K562 (cell line): ENCODE data around the gene YPEL3. TPM values are rescaled to one million over a fixed set of nuclear protein-coding genes. Genes with fewer than 3 reads are reported as not detected.

Experiments
- ATF7 ChIP-seq: fragments of 450-650 bp; IDR thresholded peaks from 2 replicates; pipeline ENCODE4 v1.7.1; 2014; ENCODE audit warnings: mild to moderate bottlenecking, moderate library complexity
- CC2D1A ChIP-seq: fragments of 450-650 bp; IDR thresholded peaks from 2 replicates; pipeline ENCODE4 v1.6.1; 2017; ENCODE audit warnings: mild to moderate bottlenecking
- DPF2 ChIP-seq: fragments of 450-650 bp; IDR thresholded peaks from 2 replicates; pipeline ENCODE4 v1.6.1; 2016
- ETS1 ChIP-seq: conservative IDR thresholded peaks from 2 replicates; pipeline ENCODE4 v1.6.1; 2011; ENCODE audit warnings: low read depth, mild to moderate bottlenecking, low read length; ENCODE audit not compliant: control insufficient read depth
- ETV1 ChIP-seq: fragments of 450-650 bp; conservative IDR thresholded peaks from 2 replicates; pipeline ENCODE4 v1.6.1; 2016; ENCODE audit warnings: missing genetic modification characterization, control low read depth, low read depth, missing compliant biosample characterization
- JUN ChIP-seq, 2 experiments: sonication (generic) in 1 of 2; formaldehyde crosslinking in 1 of 2; IDR thresholded peaks; 2 replicates each; pipeline versions ENCODE4 v1.6.1 to v1.8.0; 2012 to 2022; ENCODE audit warnings: borderline replicate concordance in 2 of 2, mild to moderate bottlenecking in 2 of 2, improper control_type of control experiment in 1 of 2, low read depth in 1 of 2, low read length in 1 of 2, missing genetic modification reagents in 1 of 2
- MCM5 ChIP-seq: fragments of 450-650 bp; IDR thresholded peaks from 2 replicates; pipeline ENCODE4 v1.6.1; 2016; ENCODE audit warnings: low read depth
- SAP30 ChIP-seq: fragments of 200-600 bp; sonication (generic); IDR thresholded peaks from 2 replicates; pipeline ENCODE4 v1.6.1; 2012; ENCODE audit warnings: borderline replicate concordance, low read depth, mild to moderate bottlenecking, moderate library complexity, low read length, control low read depth, inconsistent platforms; ENCODE audit not compliant: insufficient read depth, poor library complexity, severe bottlenecking
- SNIP1 ChIP-seq: fragments of 450-650 bp; IDR thresholded peaks from 2 replicates; pipeline ENCODE4 v1.7.1; 2017; ENCODE audit warnings: low read depth, mild to moderate bottlenecking
- TEAD1 ChIP-seq, 2 experiments: fragments of 450-650 bp in 1 of 2; sonication (generic) in 1 of 2; formaldehyde crosslinking; IDR thresholded peaks; 2 replicates each; pipeline versions ENCODE4 v1.4.0 to v1.8.0; 2020 to 2022; ENCODE audit warnings: mild to moderate bottlenecking in 2 of 2, missing genetic modification reagents in 1 of 2
- ZNF133 ChIP-seq: fragments of 250-450 bp; sonication (Bioruptor Pico); IDR thresholded peaks from 2 replicates; pipeline ENCODE4 v1.4.0; 2020; ENCODE audit warnings: mild to moderate bottlenecking
- ZNF143 ChIP-seq: sonication (generic); formaldehyde crosslinking; IDR thresholded peaks from 2 replicates; pipeline ENCODE4 v1.9.0; 2022; ENCODE audit warnings: mild to moderate bottlenecking, missing genetic modification reagents
- ZNF146 ChIP-seq: IDR thresholded peaks from one replicate; pipeline ENCODE4 v1.6.1; 2018; ENCODE audit warnings: missing compliant biosample characterization; ENCODE audit not compliant: unreplicated experiment
- ZNF165 ChIP-seq: fragments of 250-450 bp; sonication (Bioruptor Pico); IDR thresholded peaks from 2 replicates; pipeline ENCODE4 v1.4.0; 2020; ENCODE audit warnings: borderline replicate concordance
- ZNF507 ChIP-seq: conservative IDR thresholded peaks from 2 replicates; pipeline ENCODE4 v1.6.1; 2017; ENCODE audit warnings: missing genetic modification characterization, missing compliant biosample characterization
- polyA plus RNA-seq, 8 experiments: library from polyadenylated mRNA; depleted of rRNA in 4 of 8; stranded (reverse) in 5 of 8; unstranded in 3 of 8; fragments of >200 nt; fragmentation: Nextera tagmentation in 2 of 8; fragmentation: Illumina TruSeq in 1 of 8; extraction: Ambion mirVana in 2 of 8; extraction: Trizol in 1 of 8; gene quantifications; 2 replicates each; pipeline versions ENCODE4 v1.2.1 to v1.2.3, GENCODE V29; 2011 to 2014; ENCODE audit warnings: inconsistent platforms in 1 of 8, missing spikeins in 1 of 8
- total RNA-seq, 7 experiments: library from RNA; depleted of rRNA in 6 of 7; stranded (reverse); fragments of >200 nt in 6 of 7; fragmentation: Illumina TruSeq in 2 of 7; extraction: Trizol in 2 of 7; gene quantifications; 2 replicates each; pipeline versions ENCODE4 v1.2.1 to v1.2.3, GENCODE V29; 2011 to 2021; ENCODE audit warnings: low replicate concordance in 1 of 7
- TF ChIP-seq, protein P1 (sequence below), 2 experiments: IDR thresholded peaks; 2 replicates each; pipeline ENCODE4 v1.6.1; 2012; ENCODE audit warnings: improper control_type of control experiment in 2 of 2, low read depth in 2 of 2, low read length in 2 of 2, borderline replicate concordance in 1 of 2
- TF ChIP-seq, protein P2 (sequence below): sonication (generic); formaldehyde crosslinking; IDR thresholded peaks from 2 replicates; pipeline ENCODE4 v1.8.0; 2022; ENCODE audit warnings: mild to moderate bottlenecking, missing genetic modification reagents
- TF ChIP-seq, protein P3 (sequence below): fragments of 200-800 bp; sonication (Bioruptor generic); IDR thresholded peaks from 2 replicates; pipeline ENCODE4 v1.6.1; 2017; ENCODE audit warnings: missing genetic modification characterization, missing compliant biosample characterization

Gene YPEL3
- total and polyA plus RNA-seq, 9 of the 15 experiments (the other 6 are each of a cell fraction or from before 2014, with no cell fraction given) = 0.41 to 15.0 (median 2.9) TPM

- TF ChIP-seq ATF7 (no peak), ZNF165 (CRISPR knock-in tag) (no peak), ZNF133 (CRISPR knock-in tag) (no peak), ETV1 (tag) (no peak), SAP30 (peak; percentile 51), TEAD1 (CRISPR knock-in tag; IDR thresholded peaks at IDR 0.05) (0 out of 4 replicates have a peak, but pooled peaks of 1 of the 2 experiments have one; percentile 6), ZNF146 (CRISPR knock-in tag) (no peak), CC2D1A (no peak), ZNF507 (tag) (no peak), JUN (IDR thresholded peaks at IDR 0.05; ENCODE audit: borderline replicate concordance, low read depth, low read length) (no peak), JUN (CRISPR knock-in tag; IDR thresholded peaks at IDR 0.05; ENCODE audit: borderline replicate concordance) (0 out of 2 replicates have a peak, but pooled peaks have one; percentile 0), ETS1 (0 out of 2 replicates have a peak, but pooled peaks have one; percentile 6), MCM5 (no peak), DPF2 (no peak), SNIP1 (no peak), ZNF143 (CRISPR knock-in tag) (0 out of 2 replicates have a peak, but pooled peaks have one; percentile 24)
- TF ChIP-seq, protein P1, sequence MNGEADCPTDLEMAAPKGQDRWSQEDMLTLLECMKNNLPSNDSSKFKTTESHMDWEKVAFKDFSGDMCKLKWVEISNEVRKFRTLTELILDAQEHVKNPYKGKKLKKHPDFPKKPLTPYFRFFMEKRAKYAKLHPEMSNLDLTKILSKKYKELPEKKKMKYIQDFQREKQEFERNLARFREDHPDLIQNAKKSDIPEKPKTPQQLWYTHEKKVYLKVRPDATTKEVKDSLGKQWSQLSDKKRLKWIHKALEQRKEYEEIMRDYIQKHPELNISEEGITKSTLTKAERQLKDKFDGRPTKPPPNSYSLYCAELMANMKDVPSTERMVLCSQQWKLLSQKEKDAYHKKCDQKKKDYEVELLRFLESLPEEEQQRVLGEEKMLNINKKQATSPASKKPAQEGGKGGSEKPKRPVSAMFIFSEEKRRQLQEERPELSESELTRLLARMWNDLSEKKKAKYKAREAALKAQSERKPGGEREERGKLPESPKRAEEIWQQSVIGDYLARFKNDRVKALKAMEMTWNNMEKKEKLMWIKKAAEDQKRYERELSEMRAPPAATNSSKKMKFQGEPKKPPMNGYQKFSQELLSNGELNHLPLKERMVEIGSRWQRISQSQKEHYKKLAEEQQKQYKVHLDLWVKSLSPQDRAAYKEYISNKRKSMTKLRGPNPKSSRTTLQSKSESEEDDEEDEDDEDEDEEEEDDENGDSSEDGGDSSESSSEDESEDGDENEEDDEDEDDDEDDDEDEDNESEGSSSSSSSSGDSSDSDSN (IDR thresholded peaks at IDR 0.05; ENCODE audit: borderline replicate concordance in 1 of 2, low read depth in 2 of 2, low read length in 2 of 2) = 0 out of 4 replicates have a peak, but pooled peaks of 1 of the 2 experiments have one; percentile 32
- TF ChIP-seq, protein P2, sequence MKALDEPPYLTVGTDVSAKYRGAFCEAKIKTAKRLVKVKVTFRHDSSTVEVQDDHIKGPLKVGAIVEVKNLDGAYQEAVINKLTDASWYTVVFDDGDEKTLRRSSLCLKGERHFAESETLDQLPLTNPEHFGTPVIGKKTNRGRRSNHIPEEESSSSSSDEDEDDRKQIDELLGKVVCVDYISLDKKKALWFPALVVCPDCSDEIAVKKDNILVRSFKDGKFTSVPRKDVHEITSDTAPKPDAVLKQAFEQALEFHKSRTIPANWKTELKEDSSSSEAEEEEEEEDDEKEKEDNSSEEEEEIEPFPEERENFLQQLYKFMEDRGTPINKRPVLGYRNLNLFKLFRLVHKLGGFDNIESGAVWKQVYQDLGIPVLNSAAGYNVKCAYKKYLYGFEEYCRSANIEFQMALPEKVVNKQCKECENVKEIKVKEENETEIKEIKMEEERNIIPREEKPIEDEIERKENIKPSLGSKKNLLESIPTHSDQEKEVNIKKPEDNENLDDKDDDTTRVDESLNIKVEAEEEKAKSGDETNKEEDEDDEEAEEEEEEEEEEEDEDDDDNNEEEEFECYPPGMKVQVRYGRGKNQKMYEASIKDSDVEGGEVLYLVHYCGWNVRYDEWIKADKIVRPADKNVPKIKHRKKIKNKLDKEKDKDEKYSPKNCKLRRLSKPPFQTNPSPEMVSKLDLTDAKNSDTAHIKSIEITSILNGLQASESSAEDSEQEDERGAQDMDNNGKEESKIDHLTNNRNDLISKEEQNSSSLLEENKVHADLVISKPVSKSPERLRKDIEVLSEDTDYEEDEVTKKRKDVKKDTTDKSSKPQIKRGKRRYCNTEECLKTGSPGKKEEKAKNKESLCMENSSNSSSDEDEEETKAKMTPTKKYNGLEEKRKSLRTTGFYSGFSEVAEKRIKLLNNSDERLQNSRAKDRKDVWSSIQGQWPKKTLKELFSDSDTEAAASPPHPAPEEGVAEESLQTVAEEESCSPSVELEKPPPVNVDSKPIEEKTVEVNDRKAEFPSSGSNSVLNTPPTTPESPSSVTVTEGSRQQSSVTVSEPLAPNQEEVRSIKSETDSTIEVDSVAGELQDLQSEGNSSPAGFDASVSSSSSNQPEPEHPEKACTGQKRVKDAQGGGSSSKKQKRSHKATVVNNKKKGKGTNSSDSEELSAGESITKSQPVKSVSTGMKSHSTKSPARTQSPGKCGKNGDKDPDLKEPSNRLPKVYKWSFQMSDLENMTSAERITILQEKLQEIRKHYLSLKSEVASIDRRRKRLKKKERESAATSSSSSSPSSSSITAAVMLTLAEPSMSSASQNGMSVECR (CRISPR knock-in tag) = 0 out of 2 replicates have a peak, but pooled peaks have one; percentile 40
- TF ChIP-seq, protein P3, sequence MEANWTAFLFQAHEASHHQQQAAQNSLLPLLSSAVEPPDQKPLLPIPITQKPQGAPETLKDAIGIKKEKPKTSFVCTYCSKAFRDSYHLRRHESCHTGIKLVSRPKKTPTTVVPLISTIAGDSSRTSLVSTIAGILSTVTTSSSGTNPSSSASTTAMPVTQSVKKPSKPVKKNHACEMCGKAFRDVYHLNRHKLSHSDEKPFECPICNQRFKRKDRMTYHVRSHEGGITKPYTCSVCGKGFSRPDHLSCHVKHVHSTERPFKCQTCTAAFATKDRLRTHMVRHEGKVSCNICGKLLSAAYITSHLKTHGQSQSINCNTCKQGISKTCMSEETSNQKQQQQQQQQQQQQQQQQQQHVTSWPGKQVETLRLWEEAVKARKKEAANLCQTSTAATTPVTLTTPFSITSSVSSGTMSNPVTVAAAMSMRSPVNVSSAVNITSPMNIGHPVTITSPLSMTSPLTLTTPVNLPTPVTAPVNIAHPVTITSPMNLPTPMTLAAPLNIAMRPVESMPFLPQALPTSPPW (CRISPR knock-in tag) = peak; percentile 10; the same call in 1 of the 2 replicates
Measured at GRCh38 chr16:30076276-30076791, 19.7 kb downstream of the YPEL3 start (continued).
